K562 (cell line): ENCODE data around the gene S100A4. TPM values are rescaled to one million over a fixed set of nuclear protein-coding genes. Genes with fewer than 3 reads are reported as not detected.

Experiments used
- ATAC-seq: fragments of 200-7000 bp; cut with Tn5 transposase; 3 replicates; pipeline ENCODE4 v1.9.1; 2020; ENCODE audit warnings: moderate library complexity
- BruUV-seq: library from RNA; stranded (reverse); fragments of 400-500 nt; replicated peaks from 2 replicates; lab custom pipeline; 2021; lab: Mats Ljungman, UMichigan
- CTCF ChIA-PET: fragments of 300-600 bp; formaldehyde crosslinking; extraction: SDS; loops from one replicate; lab custom pipeline; 2021; ENCODE audit warnings: low intra/inter-chr PET ratio; lab: Yijun Ruan, JAX
- POLR2A ChIA-PET: fragments of 300-600, 350-650 bp; sonication (Branson Sonifier 250); formaldehyde crosslinking; extraction: SDS; loops from one replicate; lab custom pipeline; 2021; ENCODE audit warnings: antibody characterized with exemption, inconsistent platforms; lab: Yijun Ruan, JAX
- DNase-seq, 4 experiments: peaks; one replicate each; pipeline versions ENCODE4 v3.0.0 to v3.0.0-alpha.2; 2011 to 2018; ENCODE audit warnings: low spot score in 3 of 4, mixed read lengths in 3 of 4; ENCODE audit errors: extremely low read depth in 1 of 4
- FAIRE-seq: peaks from 2 replicates; lab custom pipeline; 2011; peaks lifted over from hg19 to GRCh38; lab: Jason Lieb, UNC
- H2AFZ ChIP-seq: 2 replicates; pipeline ENCODE4 v1.6.0; 2011; ENCODE audit warnings: low read depth, low read length, control low read depth, inconsistent platforms
- H3K27ac ChIP-seq: fragments of 200-600 bp; 3 replicates; pipeline ENCODE4 v1.8.0; 2011; ENCODE audit warnings: low read depth, mild to moderate bottlenecking, control low read depth, inconsistent platforms, low read length, moderate library complexity, mixed read lengths; ENCODE audit errors: extremely low read depth
- H3K27me3 ChIP-seq, 2 experiments: fragments of 300-600 bp in 1 of 2; 2 replicates in 1 of 2; 3 replicates in 1 of 2; pipeline versions ENCODE4 v1.6.0 to v1.8.0; 2011; ENCODE audit warnings: inconsistent platforms in 2 of 2, low read length in 2 of 2, mild to moderate bottlenecking in 1 of 2, mixed read lengths in 1 of 2, moderate library complexity in 1 of 2; ENCODE audit not compliant: control insufficient read depth in 2 of 2, insufficient read depth in 2 of 2
- H3K36me3 ChIP-seq: fragments of 300-600 bp; 3 replicates; pipeline ENCODE4 v1.8.0; 2011; ENCODE audit warnings: mild to moderate bottlenecking, low read length, inconsistent platforms; ENCODE audit not compliant: control insufficient read depth, insufficient read depth
- H3K4me1 ChIP-seq, 2 experiments: fragments of 200-600 bp in 1 of 2; replicated peaks in 1 of 2; 2 replicates in 1 of 2; 3 replicates in 1 of 2; pipeline versions ENCODE4 v1.5.1 to v1.8.0; 2011; ENCODE audit warnings: inconsistent platforms in 2 of 2, low read length in 2 of 2, mild to moderate bottlenecking in 1 of 2, mixed read lengths in 1 of 2, moderate library complexity in 1 of 2; ENCODE audit not compliant: control insufficient read depth in 2 of 2, insufficient read depth in 2 of 2
- H3K4me2 ChIP-seq: 2 replicates; pipeline ENCODE4 v1.6.1; 2011; ENCODE audit warnings: low read length, control low read depth, inconsistent platforms, mixed read lengths; ENCODE audit not compliant: insufficient read depth
- H3K4me3 ChIP-seq: fragments of 200-600 bp; sonication (generic), shearing (Covaris generic); 2 replicates; pipeline ENCODE4 v1.5.1; 2016; ENCODE audit warnings: control low read depth, inconsistent platforms
- H3K79me2 ChIP-seq: fragments of 200-600 bp; 3 replicates; pipeline ENCODE4 v1.8.0; 2011; ENCODE audit warnings: low read length, inconsistent platforms; ENCODE audit not compliant: control insufficient read depth, insufficient read depth
- H3K9ac ChIP-seq, 2 experiments: 2 replicates each; pipeline versions ENCODE4 v1.6.0 to v1.6.1; 2011; ENCODE audit warnings: low read depth in 2 of 2, low read length in 2 of 2, control low read depth in 1 of 2, inconsistent platforms in 1 of 2, mild to moderate bottlenecking in 1 of 2, mixed read lengths in 1 of 2; ENCODE audit not compliant: insufficient read depth in 1 of 2
- H3K9me1 ChIP-seq: one replicate; pipeline ENCODE4 v1.6.0; 2011; ENCODE audit warnings: inconsistent platforms, mild to moderate bottlenecking, low read length, moderate library complexity; ENCODE audit not compliant: control insufficient read depth, insufficient read depth
- H3K9me3 ChIP-seq: replicated peaks from 2 replicates; pipeline ENCODE4 v1.5.1; 2011; ENCODE audit warnings: low read depth, low read length, inconsistent platforms; ENCODE audit not compliant: control insufficient read depth, insufficient read depth
- H4K20me1 ChIP-seq: replicated peaks from 2 replicates; pipeline ENCODE4 v1.6.1; 2011; ENCODE audit warnings: low read length, inconsistent platforms, mixed read lengths; ENCODE audit not compliant: control insufficient read depth, insufficient read depth
- FOXP4 ChIP-seq: sonication (generic); formaldehyde crosslinking; IDR thresholded peaks from 2 replicates; pipeline ENCODE4 v1.8.0; 2022; ENCODE audit warnings: mild to moderate bottlenecking, missing genetic modification reagents, borderline replicate concordance
- KAT8 ChIP-seq: fragments of 450-650 bp; IDR thresholded peaks from 2 replicates; pipeline ENCODE4 v1.6.1; 2016; ENCODE audit warnings: low read depth, mild to moderate bottlenecking
- MCM2 ChIP-seq: fragments of 450-650 bp; IDR thresholded peaks from 2 replicates; pipeline ENCODE4 v1.6.1; 2017; ENCODE audit warnings: low read depth, mild to moderate bottlenecking
- MGA ChIP-seq: fragments of 450-650 bp; IDR thresholded peaks from 2 replicates; pipeline ENCODE4 v1.6.1; 2016; ENCODE audit warnings: mild to moderate bottlenecking, moderate library complexity
- NR4A1 ChIP-seq, 2 experiments: fragments of 250-450 bp in 1 of 2; fragments of 450-650 bp in 1 of 2; sonication (Bioruptor Pico) in 1 of 2; IDR thresholded peaks; 2 replicates each; pipeline versions ENCODE4 v1.4.0 to v1.6.1; 2016 to 2020; ENCODE audit warnings: mild to moderate bottlenecking in 2 of 2, missing compliant biosample characterization in 1 of 2, missing genetic modification characterization in 1 of 2, moderate library complexity in 1 of 2
- TEAD1 ChIP-seq, 2 experiments: fragments of 450-650 bp in 1 of 2; sonication (generic) in 1 of 2; formaldehyde crosslinking; IDR thresholded peaks; 2 replicates each; pipeline versions ENCODE4 v1.4.0 to v1.8.0; 2020 to 2022; ENCODE audit warnings: mild to moderate bottlenecking in 2 of 2, missing genetic modification reagents in 1 of 2
- WGBS: fragments of 100-300 bp; shearing (Covaris generic); methylation state at CpG from one replicate; pipeline ENCODE4 v1.1.6; 2016; ENCODE audit warnings: low coverage, mixed read lengths; ENCODE audit not compliant: insufficient coverage; ENCODE audit errors: missing lambda C conversion rate; 5-methylcytosine and 5-hydroxymethylcytosine counted together
- in situ Hi-C: fragments of 300-500 bp; cut with MboI; formaldehyde crosslinking; loops from 4 replicates; pipeline ENCODE4 v1.15.0; 2018; ENCODE audit warnings: inconsistent platforms, mixed read lengths
- intact Hi-C: fragments of 100-400 bp; cut with micrococcal nuclease; formaldehyde crosslinking; loops from 2 replicates; pipeline ENCODE4 v1.14.2; 2022
- polyA plus RNA-seq, 8 experiments: library from polyadenylated mRNA; depleted of rRNA in 4 of 8; stranded (reverse) in 5 of 8; unstranded in 3 of 8; fragments of >200 nt; fragmentation: Nextera tagmentation in 2 of 8; fragmentation: Illumina TruSeq in 1 of 8; extraction: Ambion mirVana in 2 of 8; extraction: Trizol in 1 of 8; gene quantifications; 2 replicates each; pipeline versions ENCODE4 v1.2.1 to v1.2.3, GENCODE V29; 2011 to 2014; ENCODE audit warnings: inconsistent platforms in 1 of 8, missing spikeins in 1 of 8
- total RNA-seq, 7 experiments: library from RNA; depleted of rRNA in 6 of 7; stranded (reverse); fragments of >200 nt in 6 of 7; fragmentation: Illumina TruSeq in 2 of 7; extraction: Trizol in 2 of 7; gene quantifications; 2 replicates each; pipeline versions ENCODE4 v1.2.1 to v1.2.3, GENCODE V29; 2011 to 2021; ENCODE audit warnings: low replicate concordance in 1 of 7

Gene S100A4
- total and polyA plus RNA-seq, 9 of the 15 experiments (the other 6 are each of a cell fraction or from before 2014, with no cell fraction given), result 3.7 to 20.1 (median 11.2) TPM

DNA sequence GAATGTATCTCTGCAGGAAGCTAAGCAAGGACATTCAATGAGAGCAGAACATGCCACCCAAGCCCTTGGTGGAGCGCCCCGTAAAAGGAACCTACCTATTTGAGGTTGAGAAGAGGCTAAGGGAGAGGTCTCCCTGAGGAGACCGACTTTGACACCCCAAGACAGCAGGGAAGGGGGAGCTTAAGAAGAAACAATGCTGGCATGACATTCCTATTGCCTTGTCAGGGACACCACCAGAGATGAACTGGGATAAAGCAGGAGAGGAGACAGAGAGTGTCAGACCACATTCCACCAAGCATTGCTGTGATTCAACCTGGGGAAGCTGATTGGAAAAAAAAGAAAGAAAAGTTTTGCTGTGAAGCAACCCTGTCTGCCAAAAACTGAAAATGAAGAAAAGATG lies 33.3 kb upstream of the S100A4 start:
- CTCF ChIA-PET, result no interaction called here
- Histone ChIP-seq H3K9me1 (no peaks in the 10 kb centered on the region), H3K9me3 (no peaks in the 10 kb centered on the region), H3K79me2 (no peaks in the 10 kb centered on the region), H3K27me3 (no peaks in the 10 kb centered on the region), H3K27ac (no peak overlapping the region), H2AFZ (no peak overlapping the region), H4K20me1 (no peaks in the 10 kb centered on the region), H3K4me3 (no peak overlapping the region), H3K4me1 (peaks cover 0 to 5% of the 10 kb centered on the region in 2 experiments; a peak in 2 of 5 replicates), H3K4me2 (no peak overlapping the region), H3K36me3 (no peaks in the 10 kb centered on the region), H3K9ac (no peak overlapping the region)
- in situ Hi-C loops (no loop called here), intact Hi-C loops (no loop called here)
- POLR2A ChIA-PET, result interaction anchor here (0.6 to 1.1 kb wide), 2 partner anchors 18 to 19 kb away, joined by 3 read pairs; no protein-coding TSS in a partner anchor
- DNase-seq (no peak), ATAC-seq (no peak), FAIRE-seq (no peak)
- 5% methylated on average over 3 of the region's 3 CpGs for WGBS
- no TSS peak for BruUV-seq
- TF ChIP-seq KAT8, result no peak
- no peak for TF ChIP-seq FOXP4
- no peak for TF ChIP-seq MGA
- TF ChIP-seq TEAD1 (CRISPR knock-in tag; IDR thresholded peaks at IDR 0.05), result no peak
- no peak for TF ChIP-seq NR4A1 (CRISPR knock-in tag; IDR thresholded peaks at IDR 0.05)
- no peak for TF ChIP-seq NR4A1 (tag; IDR thresholded peaks at IDR 0.05)
- no peak for TF ChIP-seq MCM2
